MCF 10A (cell line): Measurements from ENCODE around the gene ZDHHC18. TPM values are rescaled to one million over a fixed set of nuclear protein-coding genes. Genes with fewer than 3 reads are reported as not detected.

Experiments
- BruUV-seq: library from RNA; stranded (reverse); fragments of 400-500 nt; replicated peaks from 2 replicates; lab custom pipeline; 2021; lab: Mats Ljungman, UMichigan
- CTCF ChIA-PET: fragments of 300-600 bp; sonication (Branson Sonifier 250); formaldehyde crosslinking; extraction: SDS; loops from one replicate; lab custom pipeline; 2021; ENCODE audit warnings: antibody characterized with exemption, inconsistent platforms; lab: Yijun Ruan, JAX
- POLR2A ChIA-PET: fragments of 300-600, 350-650 bp; sonication (Branson Sonifier 250); formaldehyde crosslinking; extraction: SDS; loops from one replicate; lab custom pipeline; 2020; ENCODE audit warnings: antibody characterized with exemption, inconsistent platforms; lab: Yijun Ruan, JAX
- DNase-seq: peaks from one replicate; pipeline ENCODE4 v3.0.0-alpha.2; 2018; ENCODE audit not compliant: unreplicated experiment
- H3K27ac Mint-ChIP-seq: one replicate; pipeline ENCODE4 v1.8.0; 2022; ENCODE audit warnings: mild to moderate bottlenecking, low read depth, mixed read lengths; ENCODE audit not compliant: unreplicated experiment
- H3K27me3 Mint-ChIP-seq: one replicate; pipeline ENCODE4 v1.8.0; 2022; ENCODE audit warnings: mixed read lengths; ENCODE audit not compliant: insufficient read depth, unreplicated experiment
- H3K36me3 Mint-ChIP-seq: one replicate; pipeline ENCODE4 v1.8.0; 2022; ENCODE audit warnings: mild to moderate bottlenecking, moderate library complexity, mixed read lengths; ENCODE audit not compliant: insufficient read depth, unreplicated experiment
- H3K4me1 Mint-ChIP-seq: one replicate; pipeline ENCODE4 v1.8.0; 2022; ENCODE audit warnings: mixed read lengths; ENCODE audit not compliant: insufficient read depth, unreplicated experiment
- H3K4me3 Mint-ChIP-seq: one replicate; pipeline ENCODE4 v1.8.0; 2022; ENCODE audit warnings: mild to moderate bottlenecking, moderate library complexity, mixed read lengths; ENCODE audit not compliant: unreplicated experiment
- H3K9me3 Mint-ChIP-seq: one replicate; pipeline ENCODE4 v1.8.0; 2022; ENCODE audit warnings: mixed read lengths; ENCODE audit not compliant: unreplicated experiment
- CTCF ChIP-seq: fragments of 200-600 bp; IDR thresholded peaks from one replicate; pipeline ENCODE4 v1.8.0; 2022; ENCODE audit warnings: antibody characterized with exemption, mild to moderate bottlenecking; ENCODE audit not compliant: unreplicated experiment
- intact Hi-C: fragments of 100-400 bp; cut with micrococcal nuclease; formaldehyde crosslinking; loops from 2 replicates; pipeline ENCODE4 v1.14.1; 2022
- total RNA-seq: library from RNA; stranded (reverse); gene quantifications from 2 replicates; pipeline ENCODE4 v1.2.3, GENCODE V29; 2022

ZDHHC18 gene
- total RNA-seq, 1 experiment from 2014 or later, result 14.0 TPM

- Mint-ChIP-seq H3K36me3 (peaks cover 85% of the 10 kb centered on the region), H3K9me3 (no peaks in the 10 kb centered on the region), H3K27me3 (no peaks in the 10 kb centered on the region), H3K27ac (peak within 1 kb of the TSS; percentile 93), H3K4me1 (peaks cover 23% of the 10 kb centered on the region), H3K4me3 (peak within 1 kb of the TSS; percentile 91)
- TF ChIP-seq CTCF, result no peak
- BruUV-seq, result no TSS peak
- POLR2A ChIA-PET, result interaction anchor here (0.5 to 6.4 kb wide), 20 partner anchors 11 to 810 kb away, joined by 3 to 103 read pairs (median 4); partner anchors contain the start of genes GPATCH3, KDF1, NUDC and SFN
- peak; percentile 75 for DNase-seq
- CTCF ChIA-PET, result interaction anchor here (0.6 to 3.6 kb wide), 10 partner anchors 9 to 124 kb away, joined by 3 to 19 read pairs (median 3); no protein-coding TSS in a partner anchor
- intact Hi-C loops, result no loop called here
Measured at GRCh38 chr1:26889551-26890466, 63.3 kb downstream of the ZDHHC18 start, which contains the start of gene GPN2. TSS of gene GPN2 (minus strand) at chr1:26890283. CDS start at chr1:26890096, 187 bp downstream.

- Mint-ChIP-seq H3K27ac (peak overlapping the region; percentile 93), H3K4me1 (peaks cover 29% of the 10 kb centered on the region), H3K27me3 (no peaks in the 10 kb centered on the region), H3K9me3 (no peaks in the 10 kb centered on the region), H3K36me3 (peaks cover 85% of the 10 kb centered on the region), H3K4me3 (peak overlapping the region; percentile 91)
- DNase-seq, result no peak
- BruUV-seq, result no TSS peak
- CTCF ChIA-PET, result interaction anchor here (0.6 to 1.2 kb wide), 5 partner anchors 9 to 288 kb away, joined by 3 to 4 read pairs (median 3); no protein-coding TSS in a partner anchor
- POLR2A ChIA-PET, result interaction anchor here (0.5 to 6.4 kb wide), 17 partner anchors 10 to 811 kb away, joined by 3 to 103 read pairs (median 5); partner anchors contain the start of genes GPATCH3, KDF1, NUDC and SFN
- intact Hi-C loops, result no loop called here
- TF ChIP-seq CTCF, result no peak
Measured at GRCh38 chr1:26890467-26890796, 63.9 kb downstream of the ZDHHC18 start.

GRCh38 chr1:26894263-26894662, 67.8 kb downstream of the ZDHHC18 start:
- peak; percentile 36 for DNase-seq
- TF ChIP-seq CTCF, result no peak
- ChIA-PET POLR2A (interaction anchor here (0.6 to 1.8 kb wide), 9 partner anchors 9 to 107 kb away, joined by 3 to 6 read pairs (median 3); partner anchors contain the start of gene KDF1), CTCF (interaction anchor here (1.0 kb wide), 1 partner anchor 10 kb away, joined by 3 read pairs; no protein-coding TSS in a partner anchor)
- H3K27me3 Mint-ChIP-seq, result no peaks in the 10 kb centered on the region
- H3K9me3 Mint-ChIP-seq, result no peaks in the 10 kb centered on the region
- H3K4me1 Mint-ChIP-seq, result peaks cover 24% of the 10 kb centered on the region
- intact Hi-C loops, result no loop called here
- H3K36me3 Mint-ChIP-seq, result peaks cover 77% of the 10 kb centered on the region
- peak overlapping the region; percentile 9 for H3K4me3 Mint-ChIP-seq
- H3K27ac Mint-ChIP-seq, result peak overlapping the region; percentile 71
- BruUV-seq, result no TSS peak

GRCh38 chr1:26897351-26897750, 70.9 kb downstream of the ZDHHC18 start:
- DNase-seq, result no peak
- no TSS peak for BruUV-seq
- Mint-ChIP-seq H3K4me3 (no peak overlapping the region), H3K4me1 (peaks cover 28% of the 10 kb centered on the region), H3K27ac (no peak overlapping the region), H3K27me3 (no peaks in the 10 kb centered on the region), H3K9me3 (no peaks in the 10 kb centered on the region), H3K36me3 (peaks cover 68% of the 10 kb centered on the region)
- no peak for TF ChIP-seq CTCF
- ChIA-PET CTCF (interaction anchor here (0.6 to 1.0 kb wide), 2 partner anchors 11 to 44 kb away, joined by 4 to 5 read pairs; no protein-coding TSS in a partner anchor), POLR2A (interaction anchor here (0.6 to 6.3 kb wide), 4 partner anchors 8 to 32 kb away, joined by 3 to 103 read pairs (median 4); partner anchors contain the start of gene GPN2)
- intact Hi-C loops, result no loop called here
